Measurements from ENCODE around the gene HSD17B11.
"Not testable (repeated sequence)": the region's sequence is repeated elsewhere in the genome, so short reads cannot be mapped to it uniquely, and the experiment has no call there.

The HSD17B11 gene

DNA sequence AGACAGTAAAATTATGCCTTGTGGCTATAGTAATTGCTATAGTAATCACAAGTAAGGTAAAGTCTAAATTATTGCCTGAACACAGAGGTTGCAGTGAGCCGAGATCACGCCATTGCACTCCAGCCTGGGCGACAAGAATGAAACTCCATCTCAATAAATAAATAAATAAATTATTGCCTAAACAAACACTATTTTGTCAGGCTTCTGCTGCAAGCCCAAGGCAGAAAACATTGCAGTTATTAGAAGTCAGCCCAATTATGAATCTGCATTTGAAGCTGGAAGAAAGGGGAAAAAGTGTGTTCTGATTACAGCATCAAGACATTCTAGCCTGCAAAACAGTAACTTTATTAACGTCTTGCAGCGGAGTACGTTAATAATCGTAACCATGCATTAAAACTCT is 85.4 kb downstream of the HSD17B11 start:
- no peak for DNase-seq (ENCODE audit: low read depth)

DNA sequence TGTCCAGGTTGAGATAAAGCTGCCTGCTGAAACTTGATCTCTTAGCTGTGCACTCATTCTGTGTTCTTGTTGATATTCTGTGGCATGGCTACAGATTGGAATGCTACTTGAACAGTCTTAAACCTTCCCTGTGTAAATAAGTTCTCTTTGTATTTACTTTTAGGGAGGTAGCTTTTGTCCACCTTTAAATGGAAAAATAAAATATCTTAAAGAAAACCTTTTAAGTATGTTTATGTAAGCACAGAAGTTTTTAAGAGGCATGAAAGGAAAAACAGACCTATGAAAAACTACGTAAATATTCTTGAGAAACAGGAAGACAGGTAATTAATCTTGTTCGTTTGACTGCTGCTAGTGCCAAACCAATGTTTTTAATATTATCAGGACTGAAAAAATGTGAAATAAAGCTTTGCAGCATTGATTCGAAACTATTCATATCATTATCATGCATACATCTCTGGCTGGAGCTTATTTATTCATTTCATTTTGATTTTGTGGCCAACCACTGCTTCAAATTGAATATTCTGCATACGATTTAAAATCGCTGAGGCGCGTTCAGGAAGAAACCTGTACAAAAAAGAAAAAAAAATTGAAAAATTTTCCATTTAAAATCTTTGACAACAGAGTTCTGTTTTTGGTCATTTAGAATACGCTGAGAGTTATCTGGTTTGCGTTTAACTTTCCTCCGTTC is 86.1 kb downstream of the HSD17B11 start:
- DNase-seq (ENCODE audit: low read depth), result no peak

DNA sequence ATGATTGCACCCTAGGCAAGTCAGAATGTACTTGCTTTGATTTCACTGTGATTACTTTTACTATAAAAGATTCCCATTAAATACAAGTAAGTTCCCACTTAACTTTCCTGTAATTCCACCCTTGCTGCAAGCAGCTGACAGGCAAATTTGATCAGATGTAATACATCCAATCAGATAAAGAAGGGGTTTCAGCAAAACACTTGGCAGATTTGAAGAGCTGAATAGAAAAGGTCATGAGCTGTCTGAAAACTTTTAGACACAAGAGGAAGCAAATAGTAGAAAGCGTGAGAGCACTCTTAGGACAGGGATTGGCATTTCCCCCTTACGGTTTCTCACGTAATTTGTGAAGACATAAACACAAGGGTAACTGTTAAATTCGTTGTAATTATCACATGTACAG is 91.1 kb downstream of the HSD17B11 start:
- DNase-seq (ENCODE audit: low read depth), result no peak

DNA sequence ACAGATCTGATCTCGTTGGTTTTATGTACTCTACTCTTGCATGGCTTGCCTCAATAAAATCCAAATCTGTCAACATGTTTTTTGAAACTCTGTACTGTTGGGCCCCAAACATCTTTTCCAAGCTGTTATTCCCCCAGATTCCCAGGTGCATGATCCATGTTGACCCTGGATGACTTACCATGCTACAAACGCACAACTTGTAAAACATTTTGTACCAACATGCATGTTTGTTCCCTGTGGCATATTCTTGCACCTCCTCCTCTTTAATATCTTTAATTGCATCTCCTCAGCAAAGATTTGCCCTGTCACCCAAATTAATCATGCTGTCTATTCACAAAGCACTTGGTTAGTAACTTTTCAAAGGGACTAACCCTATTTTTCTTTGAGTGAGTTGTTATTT is 92.6 kb downstream of the HSD17B11 start:
- DNase-seq (ENCODE audit: low read depth), result no peak

DNA sequence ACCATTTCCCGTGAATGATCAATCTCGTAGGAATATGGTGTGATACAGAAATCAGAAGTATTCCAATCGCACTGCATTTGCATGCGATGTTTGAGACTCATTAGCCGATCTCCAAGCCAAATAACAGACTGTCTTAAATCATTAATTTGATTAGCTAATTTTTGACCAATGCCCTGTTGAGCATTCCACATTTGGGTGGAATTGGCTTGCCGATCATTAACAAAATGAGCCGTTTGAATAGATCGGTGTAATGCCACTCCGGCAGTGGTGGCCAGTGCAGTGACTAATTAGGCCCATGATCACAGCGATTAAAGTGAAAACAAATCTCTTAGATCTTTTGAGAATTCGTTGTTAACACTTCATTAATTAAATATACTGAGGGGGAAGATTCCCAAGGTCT is 96.1 kb downstream of the HSD17B11 start:
- not testable (repeated sequence) for DNase-seq (ENCODE audit: low read depth)

DNA sequence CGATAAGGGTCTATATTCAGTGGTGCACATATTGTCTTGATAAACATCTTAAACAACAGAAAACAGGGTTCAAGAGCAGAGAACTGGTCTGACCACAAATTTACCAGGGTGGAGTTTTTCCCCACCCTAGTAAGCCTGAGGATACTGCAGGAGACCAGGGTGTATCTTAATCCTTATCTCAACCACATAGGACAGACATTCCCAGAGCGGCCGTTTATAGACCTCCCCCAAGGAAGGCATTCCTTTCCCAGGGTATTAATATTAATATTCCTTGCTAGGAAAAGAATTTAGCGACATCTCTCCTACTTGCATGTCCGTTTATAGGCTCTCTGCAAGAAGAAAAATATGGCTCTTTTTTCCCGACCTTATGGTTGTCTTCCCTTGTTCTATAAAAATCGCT is 97.1 kb downstream of the HSD17B11 start:
- DNase-seq (ENCODE audit: low read depth), result not testable (repeated sequence)

DNA sequence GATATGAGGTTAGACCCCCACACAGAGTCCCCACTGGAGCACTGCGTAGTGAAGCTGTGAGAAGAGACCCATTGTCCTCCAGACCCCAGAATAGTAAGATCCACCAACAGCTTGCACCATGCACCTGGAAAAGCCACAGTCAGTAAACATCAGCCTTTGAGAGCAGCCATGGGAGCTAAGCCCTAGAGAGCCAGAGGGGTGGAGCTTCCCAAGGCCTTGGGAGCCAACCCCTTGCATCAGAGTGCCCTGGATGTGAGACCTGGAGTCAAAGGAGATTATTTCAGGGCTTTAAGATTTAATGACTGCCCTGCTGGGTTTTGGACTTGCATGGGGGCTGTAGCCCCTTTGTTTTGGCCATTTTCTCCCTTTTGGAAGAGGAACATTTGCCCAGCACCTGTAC is 104.0 kb downstream of the HSD17B11 start:
- DNase-seq (ENCODE audit: low read depth), result no peak

All from stimulated activated CD8-positive, alpha-beta memory T cell treated with anti-CD3 and anti-CD28 coated beads, Interleukin-4, amount 100 ng/mL, for 24 hours (primary cell).